Activated CD8-positive, alpha-beta memory T cell treated with anti-CD3 and anti-CD28 coated beads, Interleukin-2, amount 50 U/mL, for 24 hours (primary cell): ENCODE data around the gene NR2F1.

ENCODE experiments used
- DNase-seq: peaks from one replicate; pipeline ENCODE4 v3.0.0-alpha.2; 2020; ENCODE audit errors: extremely low read depth

The NR2F1 gene

DNA sequence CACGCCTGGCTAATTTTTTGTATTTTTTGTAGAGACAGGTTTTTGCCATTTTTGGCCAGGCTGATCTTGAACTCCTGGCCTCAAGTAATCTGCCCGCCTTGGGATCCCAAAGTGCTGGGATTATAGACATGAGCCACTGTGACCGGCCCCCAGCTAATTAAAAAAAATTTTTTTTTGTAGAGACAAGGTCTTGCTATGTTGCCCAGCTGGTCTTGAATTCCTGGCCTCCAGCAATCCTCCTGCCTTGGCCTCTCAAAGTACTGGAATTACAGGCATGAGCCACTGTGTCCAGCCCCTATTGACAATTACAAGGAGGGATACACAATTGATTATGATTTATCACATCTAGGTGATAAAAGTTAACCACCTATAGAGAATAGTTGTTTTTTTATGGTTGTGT is 59.5 kb downstream of the NR2F1 start:
- DNase-seq, result no peak
